Measurements from ENCODE around the gene SDHAF4. TPM values are rescaled to one million over a fixed set of nuclear protein-coding genes. Genes with fewer than 3 reads are reported as not detected.

SDHAF4 gene
- total RNA-seq, 1 donor = 11.2 TPM

- H3K4me3 ChIP-seq (ENCODE audit: low read depth, low read length) = no peak overlapping the region
- TF ChIP-seq CTCF (IDR thresholded peaks at IDR 0.05; ENCODE audit: insufficient read depth, low read depth, low read length) = no peak
- no peak for DNase-seq (ENCODE audit: low read depth)
Observed at GRCh38 chr6:70616728-70617260, 50.1 kb downstream of the SDHAF4 start.

- TF ChIP-seq CTCF (IDR thresholded peaks at IDR 0.05; ENCODE audit: insufficient read depth, low read depth, low read length) = no peak
- DNase-seq (ENCODE audit: low read depth) = no peak
- H3K4me3 ChIP-seq (ENCODE audit: low read depth, low read length) = no peak overlapping the region
Observed at GRCh38 chr6:70620746-70621145, 54.0 kb downstream of the SDHAF4 start.

GRCh38 chr6:70622461-70622860 lies 55.7 kb downstream of the SDHAF4 start:
- no peak for TF ChIP-seq CTCF (IDR thresholded peaks at IDR 0.05; ENCODE audit: insufficient read depth, low read depth, low read length)
- no peak overlapping the region for H3K4me3 ChIP-seq (ENCODE audit: low read depth, low read length)
- no peak for DNase-seq (ENCODE audit: low read depth)

GRCh38 chr6:70625436-70625835 lies 58.7 kb downstream of the SDHAF4 start:
- no peak for TF ChIP-seq CTCF (IDR thresholded peaks at IDR 0.05; ENCODE audit: insufficient read depth, low read depth, low read length)
- no peak overlapping the region for H3K4me3 ChIP-seq (ENCODE audit: low read depth, low read length)
- DNase-seq (ENCODE audit: low read depth) = no peak

- DNase-seq (ENCODE audit: low read depth) = no peak
- no peak overlapping the region for H3K4me3 ChIP-seq (ENCODE audit: low read depth, low read length)
- no peak for TF ChIP-seq CTCF (IDR thresholded peaks at IDR 0.05; ENCODE audit: insufficient read depth, low read depth, low read length)
Observed at GRCh38 chr6:70627500-70628254, 60.9 kb downstream of the SDHAF4 start.

DNA sequence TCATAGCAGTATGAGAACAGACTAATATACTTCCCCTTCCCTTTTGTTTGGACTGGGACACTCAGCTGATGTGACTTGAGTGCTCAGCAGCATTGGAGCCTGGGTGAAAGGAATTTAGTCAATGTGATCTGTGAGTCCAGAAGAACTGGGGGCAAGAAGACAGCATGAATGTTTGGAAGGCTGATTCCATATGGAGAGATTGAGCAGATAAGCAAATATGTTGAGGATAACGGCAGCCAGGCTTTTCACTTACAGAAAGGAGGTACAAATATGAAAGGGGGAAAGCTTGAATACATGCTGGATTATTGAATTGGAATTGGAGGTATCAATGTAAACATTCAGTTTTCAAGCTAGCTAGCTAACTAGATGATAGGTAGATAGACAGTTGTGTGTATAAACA lies 63.2 kb downstream of the SDHAF4 start:
- TF ChIP-seq CTCF (IDR thresholded peaks at IDR 0.05; ENCODE audit: insufficient read depth, low read depth, low read length) = no peak
- no peak for DNase-seq (ENCODE audit: low read depth)
- no peak overlapping the region for H3K4me3 ChIP-seq (ENCODE audit: low read depth, low read length)

Measured in fibroblast of villous mesenchyme (primary cell).